ENCODE data around the gene SLC22A31.

Gene SLC22A31

DNA sequence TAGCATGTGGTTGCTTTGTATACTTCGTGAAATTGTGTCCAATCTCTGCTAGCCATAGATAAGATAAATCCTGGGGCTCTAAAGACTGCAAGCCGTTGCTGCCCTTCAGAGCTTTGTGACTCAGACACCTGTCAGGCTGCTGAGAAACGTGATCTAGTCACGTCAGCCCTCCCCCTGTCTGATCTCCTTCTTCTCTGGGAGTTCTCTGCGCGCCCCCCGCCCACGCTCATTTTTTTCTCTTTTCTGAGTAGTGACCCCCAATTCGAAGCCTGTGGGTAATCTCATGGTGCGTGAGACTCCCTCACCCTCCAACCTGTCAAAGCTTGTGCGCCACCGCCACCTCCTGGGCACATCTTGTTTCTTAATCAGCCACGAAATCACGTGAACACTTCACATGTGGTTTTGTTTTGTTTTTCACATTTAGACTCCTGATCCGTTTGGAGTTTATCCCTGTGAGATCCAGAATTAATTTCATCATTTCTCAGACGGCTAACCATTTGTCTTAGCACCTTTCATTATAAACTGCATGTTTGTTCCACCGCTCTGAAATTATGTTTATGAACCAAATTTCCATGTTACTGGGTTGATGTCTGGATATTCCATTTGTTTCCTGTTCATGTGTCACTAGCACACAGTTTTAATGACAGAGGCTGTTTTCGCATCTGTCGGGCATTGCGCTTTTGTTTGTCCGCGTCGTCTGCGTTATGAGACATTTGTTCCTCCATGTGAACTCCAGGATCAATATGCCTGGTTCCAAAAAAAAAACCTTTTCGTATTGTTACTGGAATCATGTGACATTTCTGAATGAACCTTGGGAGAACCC is 16.2 kb upstream of the SLC22A31 start:
- DNase-seq: peak; percentile 84

DNA sequence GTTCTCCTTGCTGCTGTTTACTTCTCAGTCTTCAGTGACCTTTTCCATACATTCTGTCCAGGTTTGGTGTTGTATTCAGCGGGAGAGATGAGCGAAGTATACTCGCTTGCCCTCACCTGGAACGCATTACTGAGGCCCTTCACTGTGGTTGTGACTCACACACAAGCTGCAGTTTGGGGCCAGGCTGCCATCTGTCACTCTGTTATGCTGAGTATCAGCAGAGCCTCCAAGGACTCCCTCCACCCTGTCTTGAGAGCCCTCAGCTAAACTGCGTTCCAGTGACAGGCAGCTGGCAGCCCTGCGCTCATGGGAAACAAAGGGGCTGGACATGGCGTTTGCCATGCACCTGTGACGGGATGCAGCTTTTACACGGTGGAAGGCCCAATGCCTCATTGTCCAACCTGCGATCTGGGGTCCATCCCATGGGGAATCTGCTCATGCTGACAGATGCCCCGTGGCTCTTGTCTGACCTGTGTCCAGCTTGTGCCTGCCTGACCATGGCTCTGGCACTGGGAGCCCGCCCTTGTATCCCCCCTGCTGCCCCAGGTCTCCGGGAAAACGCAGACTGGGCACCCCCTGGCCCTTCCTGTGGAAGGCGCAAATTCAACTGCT is 10.7 kb upstream of the SLC22A31 start:
- no peak for DNase-seq

DNA sequence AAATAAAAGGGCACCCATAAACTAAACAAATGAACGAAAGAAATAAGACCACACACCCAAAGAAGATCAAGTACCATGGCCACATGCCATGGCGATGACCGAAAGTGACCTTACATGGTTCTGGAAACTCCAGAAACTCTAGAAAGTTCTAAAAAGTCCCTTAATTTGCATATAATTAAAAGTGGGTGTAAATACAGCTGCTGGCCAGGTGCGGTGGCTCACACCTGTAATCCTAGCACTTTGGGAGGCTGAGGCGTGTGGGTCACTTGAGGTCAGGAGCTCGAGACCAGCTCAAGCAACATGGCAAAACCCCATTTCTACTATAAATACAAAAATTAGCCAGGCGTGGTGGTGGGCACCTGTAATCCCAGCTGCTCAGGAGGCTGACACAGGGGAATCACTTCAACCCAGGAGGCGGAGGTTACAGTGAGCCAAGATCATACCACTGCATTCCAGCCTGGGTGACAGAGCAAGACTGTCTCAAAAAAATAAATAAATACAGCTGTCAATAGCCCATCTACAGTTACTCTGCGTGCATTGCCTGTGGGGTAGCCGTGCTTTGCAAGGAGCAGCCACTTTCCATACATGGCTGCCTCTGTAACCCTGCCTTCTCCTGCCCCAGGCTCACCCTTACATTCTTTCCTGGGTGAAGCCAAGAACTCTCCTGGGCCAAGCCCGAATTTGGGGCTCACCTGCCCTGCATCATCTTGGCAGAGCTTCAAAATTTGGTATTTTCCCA is 10.0 kb upstream of the SLC22A31 start:
- no peak for DNase-seq

DNA sequence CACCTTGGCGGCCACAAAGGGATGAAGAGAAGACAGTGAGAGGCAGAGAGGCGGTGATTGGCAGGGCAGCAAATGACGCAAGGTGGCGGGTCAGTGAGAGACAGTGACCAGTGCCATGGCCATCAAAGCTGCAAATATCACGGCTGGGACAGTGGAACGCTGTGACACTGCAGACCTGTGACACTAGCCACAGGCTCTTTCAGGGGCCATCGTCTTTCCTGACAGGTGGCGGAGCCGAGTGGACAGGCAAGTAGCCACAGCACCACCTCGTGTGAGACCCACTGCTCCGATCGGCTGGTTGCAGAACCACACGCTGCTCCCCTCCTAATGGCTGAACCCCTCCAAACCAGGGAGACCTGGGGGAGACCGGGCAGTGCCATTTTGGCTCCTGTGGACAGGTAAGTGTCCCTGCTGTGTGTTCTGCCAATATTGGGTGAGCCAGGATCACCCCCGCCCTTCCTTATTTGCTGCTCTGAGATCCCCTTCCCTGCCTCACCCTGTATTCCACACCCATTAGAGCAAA is 9.2 kb upstream of the SLC22A31 start:
- no peak for DNase-seq

DNA sequence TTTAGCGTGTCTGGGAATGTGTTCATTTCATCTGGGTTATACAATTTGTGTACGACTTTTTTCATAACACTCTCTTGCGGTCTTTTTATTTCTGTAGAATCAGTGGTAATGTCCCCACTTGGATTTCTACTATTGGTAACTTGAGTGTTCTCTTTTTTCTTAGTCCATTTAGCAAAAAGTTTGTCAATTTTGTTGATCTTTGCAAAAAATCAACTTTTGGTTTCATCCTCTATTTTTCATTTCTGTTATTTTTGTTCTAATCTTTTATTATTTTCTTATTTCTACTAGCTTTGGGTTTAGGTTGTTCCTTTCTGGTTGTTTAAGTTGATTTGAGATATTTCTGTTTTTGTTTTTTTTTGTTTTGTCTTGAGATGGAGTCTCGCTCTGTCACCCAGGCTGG is 7.7 kb upstream of the SLC22A31 start:
- DNase-seq: no peak

DNA sequence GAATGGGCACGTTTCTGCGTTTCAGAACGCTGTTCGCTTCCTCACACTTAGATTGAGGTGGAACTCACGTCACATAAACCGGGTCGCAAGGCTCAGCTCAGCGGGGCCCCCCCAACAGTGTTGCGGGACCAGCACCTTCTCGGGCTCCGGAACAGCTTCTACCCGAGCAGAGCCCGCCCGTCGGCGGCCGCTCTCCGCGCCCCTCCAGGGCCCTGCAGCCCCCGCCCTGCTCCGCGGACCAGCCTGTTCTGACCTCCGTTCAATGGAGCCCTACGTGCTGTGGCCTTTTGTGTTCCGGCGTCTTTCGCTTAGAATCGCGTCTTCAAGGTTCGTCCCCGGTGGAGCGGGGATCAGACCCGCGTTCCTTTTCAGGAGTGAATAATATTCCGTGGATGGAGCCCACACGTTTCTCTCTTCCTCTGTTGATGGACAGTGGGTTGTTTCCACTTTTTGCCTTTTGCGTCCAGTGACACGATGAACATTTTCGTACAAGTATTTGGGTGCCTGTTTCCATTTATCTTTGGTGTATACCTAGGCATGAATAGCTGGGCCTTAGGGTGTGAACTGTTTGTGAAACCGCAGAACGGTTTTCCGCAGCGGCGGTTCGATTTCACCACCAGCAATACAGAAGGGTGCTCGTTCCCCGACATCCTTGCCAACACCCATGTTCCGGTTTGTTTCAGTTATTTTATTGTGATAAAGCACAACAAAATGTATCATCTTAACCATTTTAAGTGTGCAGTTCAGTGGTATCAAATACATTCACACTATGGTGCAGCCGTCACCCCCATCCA is 2.3 kb upstream of the SLC22A31 start:
- DNase-seq: no peak

DNA sequence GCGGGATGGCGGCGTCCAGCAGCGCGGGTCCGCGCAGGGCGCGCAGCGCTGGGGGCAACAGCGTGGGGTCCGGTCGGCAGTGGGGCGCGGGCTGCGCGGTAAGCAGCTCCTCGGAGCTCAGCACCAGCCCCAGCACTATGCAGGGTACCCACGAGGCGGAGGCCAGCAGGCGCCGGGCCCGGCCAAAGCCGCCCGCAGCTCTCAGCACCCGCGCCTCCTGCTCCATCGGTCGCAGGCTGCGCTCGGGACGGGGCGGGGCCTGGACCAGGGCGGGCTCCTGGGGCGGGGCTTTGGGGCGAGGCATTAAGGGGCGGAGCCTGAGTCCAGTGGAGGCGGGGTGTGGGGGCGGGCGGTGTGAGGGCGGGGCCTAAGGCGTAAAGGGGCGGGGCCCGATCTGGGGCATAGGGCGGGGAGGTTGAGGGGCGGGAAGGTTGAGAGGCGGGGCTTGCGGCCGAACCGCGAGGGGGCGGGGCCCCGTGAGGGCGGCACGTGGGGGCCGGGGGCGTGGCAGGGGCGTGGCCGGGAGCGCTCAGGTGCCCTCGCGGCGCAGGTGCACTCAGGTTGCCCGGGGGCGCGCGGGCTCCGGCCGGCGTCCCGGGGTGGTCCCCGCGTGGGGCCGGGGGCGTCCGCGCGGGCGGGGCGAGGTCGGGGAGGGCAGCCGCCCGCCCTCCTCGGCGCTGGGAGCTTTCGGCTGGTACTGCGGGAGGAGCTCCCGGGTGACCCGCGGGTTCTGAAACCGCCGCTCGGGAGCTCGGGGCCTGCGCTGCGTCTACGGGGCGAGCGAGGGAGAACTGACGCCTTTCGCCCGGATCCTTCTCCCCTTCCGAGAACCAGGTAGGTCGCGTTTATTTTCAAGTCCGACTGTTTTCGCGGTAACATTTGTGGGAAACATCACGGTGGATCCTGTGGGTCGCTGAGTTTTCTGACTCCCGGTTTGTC is 1.4 kb upstream of the SLC22A31 start:
- DNase-seq: peak; percentile 77

DNA sequence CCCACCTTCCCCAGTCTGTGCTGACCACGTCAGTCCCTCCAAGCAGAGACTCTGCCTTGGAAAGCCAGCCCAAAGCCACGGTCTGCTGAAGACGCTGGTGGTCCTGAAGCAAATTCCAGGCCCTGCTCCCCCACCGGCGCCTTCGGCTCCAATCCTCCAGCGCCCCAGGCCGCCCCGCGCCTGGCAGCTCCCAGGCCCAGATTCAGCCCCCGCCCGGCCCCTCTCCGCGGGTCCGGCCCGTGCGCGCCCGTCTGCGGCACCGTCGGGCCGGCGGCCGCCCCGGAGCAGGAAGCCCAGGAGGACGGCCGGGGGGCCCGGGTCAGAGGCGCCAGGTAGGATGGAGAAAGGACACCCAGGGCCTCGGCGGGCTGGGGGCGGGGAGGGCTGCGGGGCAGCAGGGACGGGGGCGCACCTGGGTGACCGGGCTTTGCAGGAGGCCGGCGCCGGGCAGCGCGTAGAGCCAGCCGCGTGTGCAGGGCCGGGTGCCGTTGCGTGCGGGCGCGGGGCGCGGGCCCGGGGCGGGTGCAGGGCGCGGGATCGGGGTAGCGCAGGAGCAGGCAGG is 594 bp upstream of the SLC22A31 start:
- DNase-seq: no peak

DNA sequence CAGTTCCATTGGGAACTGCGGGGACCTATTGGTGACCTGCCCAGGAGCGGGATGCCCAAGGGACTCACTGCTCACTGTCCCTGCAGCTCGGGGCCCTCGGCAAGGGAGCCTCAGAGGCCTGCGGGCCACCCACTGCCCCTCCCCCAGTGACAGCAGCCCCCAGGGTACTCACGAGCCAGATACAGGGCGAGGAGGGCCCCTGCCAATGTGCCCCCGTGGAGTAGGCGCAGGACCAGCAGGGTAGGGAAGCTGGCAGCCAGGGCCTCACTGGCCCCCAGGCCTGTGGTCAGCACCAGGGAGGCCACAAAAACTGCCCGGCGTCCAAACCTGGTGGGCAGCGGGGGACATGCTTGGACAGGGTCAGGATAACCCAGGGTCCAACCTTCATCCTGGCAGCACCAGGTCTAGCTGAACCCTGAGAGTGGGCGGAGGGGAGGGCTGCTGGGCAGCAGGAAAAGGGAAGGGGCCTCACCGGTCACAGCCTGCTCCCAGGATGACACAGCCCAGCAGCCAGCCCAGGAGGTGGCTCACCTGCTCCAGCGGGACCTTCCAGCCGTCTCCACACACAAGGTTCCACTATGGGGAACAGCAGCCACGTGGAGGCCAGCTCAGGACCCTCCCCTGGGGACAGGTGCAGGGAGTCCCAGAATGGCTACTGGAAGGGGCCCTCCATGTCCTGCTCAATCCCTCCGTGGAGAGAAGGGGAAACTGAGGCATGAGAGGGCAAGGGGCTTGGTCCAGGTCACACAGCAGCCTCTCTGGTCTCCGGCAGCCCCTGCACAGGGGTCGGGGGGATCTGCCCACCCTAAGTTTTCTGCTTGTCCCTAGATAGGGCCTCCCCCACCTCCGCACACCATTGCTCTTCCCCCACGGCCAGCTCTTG is 855 bp downstream of the SLC22A31 start:
- no peak for DNase-seq

DNA sequence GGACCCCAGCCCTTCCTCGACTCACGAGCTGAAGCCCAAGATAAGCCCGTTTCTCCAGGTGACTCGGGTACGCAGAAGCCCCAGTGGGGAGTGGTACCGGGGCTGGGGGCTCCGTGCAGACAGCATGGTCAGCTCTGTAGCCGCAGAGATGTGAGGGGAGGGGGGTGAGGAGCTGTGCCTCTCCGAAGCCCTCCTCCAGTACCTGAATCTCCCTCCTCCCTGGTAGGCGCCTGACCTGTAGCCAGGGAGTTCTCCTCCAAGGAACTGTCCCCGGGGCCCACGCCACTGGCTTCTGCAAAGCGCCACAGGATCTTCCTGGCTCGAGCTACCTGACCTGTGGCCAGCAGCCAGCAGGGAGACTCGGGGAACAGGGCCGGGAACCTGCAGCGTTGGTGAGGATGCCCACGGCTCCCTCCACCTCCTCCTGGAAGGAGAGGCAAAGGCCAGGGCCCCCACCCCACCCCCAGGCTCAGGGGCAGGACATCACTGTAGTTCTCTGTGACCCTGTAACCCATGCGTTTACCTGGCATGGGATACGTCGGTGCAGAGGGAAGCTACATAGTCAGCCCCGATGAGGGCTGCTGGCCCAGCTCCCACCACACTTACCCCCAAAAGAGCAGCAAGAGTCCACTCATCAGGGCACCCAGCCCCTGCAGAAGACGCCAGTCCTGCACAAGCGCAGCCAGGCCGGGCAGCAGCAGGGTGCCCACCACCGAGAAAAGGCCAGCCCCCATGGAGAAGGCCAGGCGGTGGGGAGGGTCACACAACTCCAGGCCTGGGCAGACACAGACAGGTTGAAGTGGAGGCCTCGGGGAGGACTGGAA is 1.7 kb downstream of the SLC22A31 start:
- no peak for DNase-seq

DNA sequence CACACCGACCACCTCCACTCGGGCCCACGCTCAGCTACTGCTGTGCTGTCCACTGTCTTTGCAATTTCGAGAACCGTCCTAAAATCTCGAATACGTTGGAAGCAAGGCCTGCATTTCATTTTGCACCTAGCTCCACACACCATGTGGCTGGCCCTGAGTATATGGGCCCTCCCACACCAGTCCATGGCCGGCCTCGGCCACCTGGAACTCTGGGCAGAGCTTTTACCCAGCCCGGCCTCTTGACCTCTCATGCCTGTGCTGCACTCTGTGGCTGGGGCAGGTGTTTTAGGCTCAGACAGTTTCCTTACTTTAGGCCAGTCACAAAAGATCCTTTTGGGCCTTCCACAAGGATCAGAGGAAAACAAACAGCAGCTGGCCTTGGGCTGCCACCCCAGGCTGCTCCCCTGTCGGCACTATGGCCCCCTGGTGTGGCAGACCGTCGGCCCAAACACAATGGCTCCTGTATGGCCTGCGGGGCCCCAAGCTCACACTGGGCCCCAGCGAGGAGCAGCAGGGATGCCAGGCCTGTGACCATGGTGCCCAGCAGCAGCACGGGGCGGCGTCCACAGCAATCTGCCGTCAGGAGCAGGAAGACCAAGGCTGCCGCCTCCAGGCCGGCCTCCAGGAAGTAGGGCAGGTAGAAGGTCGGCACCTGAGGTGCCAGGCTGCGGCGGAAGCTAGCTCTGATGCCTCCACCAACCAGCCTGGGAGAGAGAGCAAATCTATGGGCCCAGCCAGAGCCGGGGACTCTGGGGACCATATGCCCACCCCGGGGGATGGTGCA is 2.5 kb downstream of the SLC22A31 start:
- no peak for DNase-seq

DNA sequence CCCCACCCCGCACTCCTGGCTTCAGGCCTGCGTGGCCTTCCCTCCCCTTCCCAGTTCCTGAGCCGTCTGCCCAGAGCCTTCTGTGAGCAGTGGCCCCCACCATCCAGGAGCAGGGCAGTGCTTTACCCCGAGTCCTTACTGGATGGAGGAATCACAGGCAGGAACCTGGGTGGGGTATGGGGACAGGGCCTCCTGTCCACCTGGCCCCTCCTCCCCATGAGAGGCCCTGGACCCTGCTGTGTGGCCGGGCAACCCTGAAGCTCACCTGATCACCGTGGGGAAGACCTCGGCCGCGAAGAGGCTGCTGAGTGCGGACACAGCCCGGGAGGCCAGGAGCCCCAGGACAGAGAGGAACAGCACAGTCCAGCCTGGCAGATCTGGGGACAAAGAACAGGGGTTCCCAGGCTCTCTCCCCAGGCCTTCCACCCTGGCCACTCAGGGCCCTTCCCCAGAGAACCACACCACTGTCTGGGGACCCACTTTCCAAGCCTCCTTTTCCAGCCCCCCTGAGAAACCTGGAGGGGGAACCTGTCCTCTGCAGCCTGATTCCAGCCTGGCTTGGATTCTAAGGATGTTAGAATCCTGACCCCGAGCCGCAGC is 3.2 kb downstream of the SLC22A31 start:
- DNase-seq: no peak

DNA sequence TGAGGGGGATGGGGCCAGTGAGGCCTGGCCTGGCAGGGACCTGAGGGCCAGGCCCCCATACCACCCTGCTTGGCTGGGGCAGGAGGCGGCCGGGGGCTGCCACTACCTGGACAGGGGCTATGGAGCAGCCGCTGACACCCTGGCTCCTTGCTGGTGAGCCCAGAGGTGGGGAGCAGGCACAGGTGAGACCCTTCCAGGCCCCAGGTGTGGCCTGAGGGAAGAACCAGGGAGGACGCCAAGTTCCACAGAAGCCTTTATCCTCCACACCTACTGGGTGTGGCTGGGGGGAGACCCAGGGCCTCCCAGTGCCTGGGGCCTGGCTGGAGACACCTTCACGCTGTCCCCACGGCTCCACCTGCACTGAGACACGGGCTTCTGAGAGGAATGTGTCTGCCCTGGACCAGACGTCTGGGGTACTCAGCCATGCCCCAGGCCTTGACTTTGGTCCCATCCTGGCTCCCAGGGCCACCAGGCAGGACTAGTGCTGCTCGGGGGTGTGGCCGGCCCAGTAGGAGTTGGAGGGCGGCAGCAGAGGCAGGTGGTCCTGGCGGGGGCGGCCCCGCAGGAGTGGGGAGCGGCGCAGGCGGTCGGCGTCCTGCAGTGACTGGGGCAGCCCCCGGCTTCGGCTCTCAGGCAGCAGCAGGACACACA is 4.7 kb downstream of the SLC22A31 start:
- DNase-seq: no peak

DNA sequence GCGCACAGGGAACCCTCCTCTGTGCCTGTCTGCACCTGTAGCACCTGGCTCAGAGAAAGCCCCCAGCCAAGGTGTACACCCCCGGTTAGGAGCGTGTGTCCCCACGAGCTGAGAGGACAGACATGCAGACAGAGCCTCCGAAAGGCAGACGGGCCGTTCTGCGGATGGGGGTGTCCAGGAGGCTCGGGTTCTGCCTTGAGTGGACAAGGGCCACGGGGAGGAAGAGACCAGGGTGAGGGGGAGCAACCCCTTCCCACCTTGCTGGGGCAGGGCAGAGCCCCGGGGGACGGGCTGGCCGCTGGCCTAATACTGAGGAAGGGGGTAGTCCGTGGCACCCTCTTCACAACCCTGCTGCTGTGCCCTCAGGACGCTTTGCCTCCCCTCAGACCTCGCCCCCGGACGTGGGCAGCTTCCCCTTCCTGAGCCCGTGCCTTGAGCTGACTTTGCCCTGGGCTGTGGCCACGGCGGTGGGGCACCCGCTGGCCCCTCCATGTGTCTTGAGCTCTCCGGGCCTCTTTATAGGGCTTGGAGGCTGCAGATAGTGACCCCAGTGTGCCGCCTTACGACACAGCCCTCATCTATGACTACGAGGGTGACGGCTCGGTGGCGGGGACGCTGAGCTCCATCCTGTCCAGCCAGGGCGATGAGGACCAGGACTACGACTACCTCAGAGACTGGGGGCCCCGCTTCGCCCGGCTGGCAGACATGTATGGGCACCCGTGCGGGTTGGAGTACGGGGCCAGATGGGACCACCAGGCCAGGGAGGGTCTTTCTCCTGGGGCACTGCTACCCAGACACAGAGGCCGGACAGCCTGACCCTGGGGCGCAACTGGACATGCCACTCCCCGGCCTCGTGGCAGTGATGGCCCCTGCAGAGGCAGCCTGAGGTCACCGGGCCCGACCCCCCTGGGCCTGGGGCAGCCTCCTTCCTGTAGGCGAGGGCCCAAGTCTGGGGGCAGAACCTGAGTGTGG is 5.7 kb downstream of the SLC22A31 start:
- DNase-seq: no peak

DNA sequence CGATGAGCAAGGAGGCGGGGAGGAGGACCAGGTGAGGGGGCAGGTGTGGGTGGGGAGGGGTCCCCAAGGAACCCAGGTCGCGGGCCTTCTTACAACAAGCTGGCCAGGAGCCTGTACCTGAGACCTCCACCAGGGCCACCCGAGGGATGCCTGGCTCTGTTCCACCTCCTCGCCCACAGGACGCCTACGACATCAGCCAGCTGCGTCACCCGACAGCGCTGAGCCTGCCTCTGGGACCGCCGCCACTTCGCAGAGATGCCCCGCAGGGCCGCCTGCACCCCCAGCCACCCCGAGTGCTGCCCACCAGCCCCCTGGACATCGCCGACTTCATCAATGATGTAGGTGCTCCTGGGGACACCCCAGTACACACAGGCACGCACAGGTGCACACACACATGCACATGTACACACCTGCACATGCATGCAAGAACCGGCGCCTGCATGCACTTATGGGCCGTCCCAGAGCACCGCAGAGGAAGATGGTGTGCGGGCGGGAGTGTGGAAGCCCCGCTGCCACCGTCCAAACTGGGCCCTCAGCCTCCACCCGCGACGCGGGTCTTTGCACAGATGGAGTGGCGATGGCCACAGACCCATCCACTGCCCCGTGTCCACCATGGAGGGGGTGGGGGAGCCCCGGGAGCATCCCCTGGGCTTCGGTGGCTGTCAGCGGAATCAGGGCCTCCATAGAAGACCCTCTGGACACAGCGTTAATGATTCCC is 6.6 kb downstream of the SLC22A31 start:
- no peak for DNase-seq
